NK-92 (cell line): ENCODE measurements around the gene RASSF5.

Source experiments
- DNase-seq: peaks from one replicate; lab custom pipeline; 2025; ENCODE audit not compliant: unreplicated experiment; lab: John Stamatoyannopoulos, UW

Gene RASSF5

DNA sequence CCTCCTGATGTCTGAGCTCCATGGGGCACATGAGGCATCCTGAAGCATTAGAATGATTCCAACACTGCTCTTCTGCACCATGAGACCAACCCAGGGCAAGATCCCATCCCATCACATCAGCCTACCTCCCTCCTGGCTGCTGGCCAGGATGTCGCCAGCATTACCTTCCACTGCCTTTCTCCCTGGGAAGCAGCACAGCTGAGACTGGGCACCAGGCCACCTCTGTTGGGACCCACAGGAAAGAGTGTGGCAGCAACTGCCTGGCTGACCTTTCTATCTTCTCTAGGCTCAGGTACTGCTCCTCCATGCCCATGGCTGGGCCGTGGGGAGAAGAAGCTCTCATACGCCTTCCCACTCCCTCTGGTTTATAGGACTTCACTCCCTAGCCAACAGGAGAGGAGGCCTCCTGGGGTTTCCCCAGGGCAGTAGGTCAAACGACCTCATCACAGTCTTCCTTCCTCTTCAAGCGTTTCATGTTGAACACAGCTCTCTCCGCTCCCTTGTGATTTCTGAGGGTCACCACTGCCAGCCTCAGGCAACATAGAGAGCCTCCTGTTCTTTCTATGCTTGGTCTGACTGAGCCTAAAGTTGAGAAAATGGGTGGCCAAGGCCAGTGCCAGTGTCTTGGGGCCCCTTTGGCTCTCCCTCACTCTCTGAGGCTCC lies 11.1 kb upstream of the RASSF5 start:
- DNase-seq: no peak

DNA sequence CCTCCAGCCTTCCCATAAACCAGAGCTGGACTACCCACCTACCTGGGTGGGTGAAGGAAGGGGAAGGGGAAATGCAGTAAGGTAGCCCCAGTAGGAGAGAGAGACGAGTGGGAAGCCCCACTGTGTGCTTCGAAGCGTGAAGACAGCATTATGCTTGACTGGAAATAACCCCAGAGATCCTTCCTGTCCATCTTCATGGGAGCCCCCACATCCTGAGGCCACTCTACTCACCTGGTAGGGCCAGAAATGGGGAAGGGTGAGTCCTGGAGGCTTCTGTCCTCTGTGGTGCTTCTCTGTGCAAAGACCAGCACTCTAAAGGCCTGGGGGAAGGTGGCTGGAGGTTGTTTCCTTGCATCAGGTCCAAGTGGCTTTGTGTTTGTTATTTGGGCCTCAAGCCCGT lies 10.0 kb upstream of the RASSF5 start:
- DNase-seq: no peak

DNA sequence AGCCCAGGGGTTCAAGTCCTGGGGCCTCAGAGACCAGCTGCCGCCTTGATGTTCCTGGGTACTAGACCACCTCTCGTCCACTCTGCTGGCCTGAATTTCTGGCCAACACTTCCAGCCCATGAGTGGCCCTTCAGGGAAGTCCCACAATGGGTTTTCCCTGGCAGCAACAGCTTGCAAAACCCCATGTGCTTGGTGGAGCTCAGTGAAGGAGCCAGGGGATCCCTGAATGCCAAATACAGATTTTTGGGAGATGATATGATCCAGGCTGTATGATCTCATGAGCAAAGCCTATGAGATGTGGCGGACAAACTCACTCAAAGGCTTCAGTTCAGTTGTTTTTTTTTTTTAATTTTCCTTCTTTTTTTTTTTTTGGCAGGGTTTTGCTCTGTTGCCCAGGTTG lies 9.6 kb upstream of the RASSF5 start:
- no peak for DNase-seq

DNA sequence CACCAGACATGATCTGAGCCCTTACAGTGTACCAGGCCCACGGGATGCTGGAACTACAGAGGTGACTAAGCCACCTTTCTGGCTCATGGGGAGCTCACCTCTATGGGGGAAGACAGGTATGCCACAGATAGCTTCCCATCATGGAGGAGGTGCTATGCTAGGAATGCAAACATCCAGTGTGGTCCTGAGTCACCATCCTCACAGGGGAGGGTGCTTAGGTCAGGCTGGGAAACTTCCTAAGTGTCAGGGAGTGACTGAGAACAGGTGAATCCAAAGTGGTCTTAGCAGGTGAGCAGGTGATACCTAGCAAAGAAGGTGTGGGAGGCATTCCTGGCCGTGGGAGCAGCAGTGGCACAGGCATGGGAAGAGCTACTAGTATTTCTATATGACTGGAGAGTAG lies 8.6 kb upstream of the RASSF5 start:
- DNase-seq: no peak

DNA sequence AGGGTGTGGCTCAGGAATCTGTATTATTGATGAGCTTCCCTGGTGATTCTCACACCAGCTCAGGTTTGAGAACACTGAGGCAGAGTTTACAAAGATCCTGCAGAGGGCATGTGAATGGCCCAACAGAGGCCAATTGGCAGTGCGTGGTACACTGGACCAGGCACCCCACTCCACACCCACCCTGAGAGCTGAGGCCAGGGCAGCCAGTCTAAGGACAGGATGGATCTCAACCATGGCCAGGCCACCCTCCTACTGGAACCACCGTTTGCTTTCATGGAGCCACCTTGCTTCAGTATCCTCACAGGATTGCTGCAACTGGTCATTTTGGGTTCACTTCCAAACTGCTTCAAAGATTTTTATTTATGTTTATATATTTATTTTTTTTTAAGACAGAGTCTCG lies 7.3 kb upstream of the RASSF5 start:
- no peak for DNase-seq

DNA sequence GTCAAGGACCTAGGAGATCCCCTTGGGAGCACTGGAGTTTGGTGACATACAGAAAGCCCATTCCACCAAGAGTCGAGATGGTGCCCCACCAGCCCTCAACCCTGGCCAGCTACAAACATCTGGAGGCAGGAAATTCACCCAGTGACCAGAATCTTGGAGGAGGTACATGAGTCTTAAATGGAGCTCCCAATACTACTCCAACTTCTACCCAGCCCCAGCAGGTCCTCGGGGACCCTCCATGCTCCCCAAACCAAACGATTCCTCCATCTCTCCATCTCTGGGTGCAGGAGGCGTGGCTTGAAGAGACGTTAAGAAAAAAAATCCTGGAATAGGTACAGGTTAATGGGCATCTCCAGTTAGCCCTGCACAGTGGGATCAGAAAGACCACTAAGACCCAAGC lies 5.5 kb upstream of the RASSF5 start:
- DNase-seq: no peak

DNA sequence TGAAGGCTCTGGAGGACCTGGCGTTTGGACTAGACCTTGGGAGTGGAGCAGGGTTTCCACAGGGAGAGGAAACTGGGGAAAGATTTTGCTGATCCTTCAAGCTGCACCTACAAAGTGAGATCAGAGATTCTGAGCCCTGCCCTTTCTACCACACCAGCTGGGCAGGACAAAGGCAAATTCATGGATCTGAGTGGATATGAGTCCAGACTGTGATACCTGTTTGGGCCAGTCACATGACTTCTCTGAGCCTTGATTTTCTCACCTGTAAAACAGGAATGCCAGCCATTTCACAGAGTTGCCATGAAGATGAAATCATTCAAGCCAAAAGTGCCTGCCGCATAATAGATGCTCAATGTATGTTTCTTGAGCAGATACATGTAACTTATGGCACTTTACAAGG lies 4.9 kb upstream of the RASSF5 start:
- DNase-seq: no peak

DNA sequence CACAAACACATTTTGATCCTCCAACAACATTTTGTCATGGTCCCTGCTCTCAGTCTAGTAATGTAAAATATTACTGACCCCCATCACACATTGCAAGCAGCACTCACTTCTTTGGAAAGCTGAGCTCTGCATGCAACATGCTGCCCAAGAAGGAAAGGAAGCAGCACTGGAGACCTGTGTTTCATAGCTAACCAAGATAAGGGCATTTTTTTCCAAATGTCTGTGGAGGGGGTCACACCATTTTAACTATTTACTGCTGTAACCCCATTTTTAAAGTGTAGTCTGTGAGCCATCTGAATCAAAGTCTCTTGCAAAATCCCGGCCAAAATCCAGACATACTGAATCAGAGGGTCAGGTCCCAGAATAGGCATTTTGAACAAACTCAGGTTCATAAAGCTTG lies 4.5 kb upstream of the RASSF5 start:
- DNase-seq: no peak

DNA sequence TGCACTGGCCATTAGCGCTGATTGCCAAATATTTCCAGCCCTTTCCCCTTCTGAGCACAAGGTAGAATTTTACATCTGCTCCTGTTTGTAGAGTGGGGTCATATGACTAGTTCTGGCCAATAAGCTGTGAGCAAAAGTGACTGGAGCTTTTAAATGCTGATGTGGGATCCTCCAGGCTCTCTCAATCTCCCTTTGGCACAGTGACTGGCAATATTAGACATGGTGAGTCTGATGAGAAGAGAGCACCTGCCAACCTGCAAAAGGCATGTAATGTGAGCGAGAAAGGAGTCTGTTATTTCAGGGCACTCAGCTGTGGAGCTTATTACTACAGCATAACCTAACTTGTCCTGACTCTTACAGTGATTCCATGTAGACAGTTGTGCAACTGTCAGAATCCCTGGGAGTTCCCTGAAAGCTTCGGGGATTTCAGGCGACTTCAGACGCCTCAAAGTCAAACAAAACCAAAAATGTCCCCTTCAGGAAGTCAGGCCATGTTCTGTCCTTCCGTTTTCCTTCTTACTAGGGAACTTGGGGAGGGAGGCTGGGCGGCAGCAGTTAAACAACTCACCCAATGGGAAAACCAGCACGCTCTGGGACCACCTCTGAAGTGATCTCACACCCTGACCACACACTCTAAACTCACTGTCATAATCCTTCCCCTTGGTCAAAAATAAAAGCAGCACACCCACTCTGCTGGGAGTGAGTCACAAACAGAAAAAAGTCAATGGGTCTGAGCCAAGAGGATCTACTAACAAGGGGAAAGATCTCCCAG lies 3.6 kb upstream of the RASSF5 start:
- DNase-seq: no peak

DNA sequence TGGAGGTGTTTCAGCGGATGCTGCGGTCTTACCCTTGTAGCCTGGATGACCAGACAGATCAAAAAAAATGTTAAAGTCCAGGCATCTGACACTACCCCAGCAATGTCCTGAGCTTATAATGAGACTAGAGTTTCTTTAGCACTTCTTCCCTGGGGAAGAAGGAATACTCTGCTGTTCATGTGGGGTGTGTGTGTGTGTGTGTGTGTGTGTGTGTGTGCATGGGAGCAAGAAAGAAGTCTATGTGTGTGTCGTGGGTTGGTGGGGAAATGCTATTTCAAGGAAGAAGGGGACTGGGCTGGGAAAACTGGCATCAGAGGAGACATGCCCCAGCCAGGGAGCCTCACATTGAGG lies 3.0 kb upstream of the RASSF5 start:
- no peak for DNase-seq

DNA sequence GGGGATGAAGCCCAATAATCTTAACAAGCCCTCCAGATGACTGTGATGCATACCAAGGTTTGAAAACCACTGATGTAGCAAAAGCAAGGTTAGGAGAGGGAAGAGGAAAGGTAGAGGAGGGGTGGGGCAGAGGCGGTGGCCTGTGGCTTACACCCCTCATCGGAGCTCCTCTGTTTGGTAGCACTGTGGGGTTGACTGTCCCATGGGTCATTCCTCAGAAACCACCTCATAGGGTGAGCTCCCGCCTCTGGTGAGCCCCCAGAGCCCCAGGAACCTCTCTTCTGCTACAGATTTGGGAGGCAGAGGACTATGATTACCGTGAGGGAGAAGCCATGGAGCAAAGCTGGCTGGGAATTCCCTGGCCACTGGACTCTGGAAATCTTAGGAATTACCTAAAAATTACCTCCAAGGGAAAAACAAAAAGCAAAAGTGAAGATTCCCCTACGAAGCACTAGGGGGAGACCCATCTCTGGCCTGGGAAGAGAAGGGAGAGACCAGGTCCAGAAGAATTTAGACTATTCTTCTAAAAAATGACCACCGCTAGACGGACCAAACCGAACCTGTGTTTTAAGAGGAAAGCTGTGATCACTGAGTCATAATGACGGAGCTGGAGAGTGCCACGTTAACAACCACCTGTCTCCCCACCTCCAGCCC lies 1.5 kb upstream of the RASSF5 start:
- DNase-seq: no peak

DNA sequence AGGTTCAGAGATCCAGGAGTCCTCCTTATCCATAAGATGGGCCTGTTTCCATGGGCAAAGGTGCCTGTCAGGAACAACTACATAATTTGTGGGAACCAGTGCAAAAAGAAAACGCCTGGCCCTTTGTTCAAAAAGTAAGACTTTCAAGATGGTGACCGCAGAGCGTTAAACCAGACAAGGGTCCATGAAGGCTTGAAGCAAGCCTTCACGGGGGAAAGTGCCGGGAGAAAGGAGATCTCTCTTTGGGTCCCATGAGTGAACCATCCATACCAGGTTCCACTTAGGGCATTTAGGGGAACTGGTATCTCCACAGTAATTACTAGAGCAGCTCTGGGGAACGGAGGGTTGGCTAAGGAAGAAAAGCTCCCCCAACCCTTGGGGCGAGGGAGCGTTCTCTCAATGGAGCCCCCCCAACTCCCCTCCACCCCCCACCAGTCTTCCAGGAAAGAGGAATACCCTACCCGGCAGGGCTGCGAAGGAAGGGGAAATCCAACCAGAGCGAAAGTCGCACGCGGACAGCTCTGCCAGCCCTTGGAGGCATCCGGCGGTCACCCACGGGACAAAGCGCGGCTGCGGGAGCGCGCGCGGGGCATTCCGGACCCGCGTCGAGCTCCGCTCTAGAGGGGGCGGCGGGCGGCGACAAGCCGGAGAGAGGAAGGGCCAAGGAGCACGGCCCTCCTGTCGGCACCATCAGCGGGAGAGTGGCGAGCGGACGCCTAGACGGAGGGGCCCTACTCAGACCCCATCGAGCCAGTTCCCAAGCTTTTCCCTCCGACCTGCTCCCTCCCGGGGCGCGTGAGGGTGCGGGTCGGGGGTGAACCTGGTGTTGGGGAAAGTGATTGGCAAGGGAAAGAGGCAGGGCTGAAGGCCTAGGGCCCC lies 687 bp upstream of the RASSF5 start:
- no peak for DNase-seq

DNA sequence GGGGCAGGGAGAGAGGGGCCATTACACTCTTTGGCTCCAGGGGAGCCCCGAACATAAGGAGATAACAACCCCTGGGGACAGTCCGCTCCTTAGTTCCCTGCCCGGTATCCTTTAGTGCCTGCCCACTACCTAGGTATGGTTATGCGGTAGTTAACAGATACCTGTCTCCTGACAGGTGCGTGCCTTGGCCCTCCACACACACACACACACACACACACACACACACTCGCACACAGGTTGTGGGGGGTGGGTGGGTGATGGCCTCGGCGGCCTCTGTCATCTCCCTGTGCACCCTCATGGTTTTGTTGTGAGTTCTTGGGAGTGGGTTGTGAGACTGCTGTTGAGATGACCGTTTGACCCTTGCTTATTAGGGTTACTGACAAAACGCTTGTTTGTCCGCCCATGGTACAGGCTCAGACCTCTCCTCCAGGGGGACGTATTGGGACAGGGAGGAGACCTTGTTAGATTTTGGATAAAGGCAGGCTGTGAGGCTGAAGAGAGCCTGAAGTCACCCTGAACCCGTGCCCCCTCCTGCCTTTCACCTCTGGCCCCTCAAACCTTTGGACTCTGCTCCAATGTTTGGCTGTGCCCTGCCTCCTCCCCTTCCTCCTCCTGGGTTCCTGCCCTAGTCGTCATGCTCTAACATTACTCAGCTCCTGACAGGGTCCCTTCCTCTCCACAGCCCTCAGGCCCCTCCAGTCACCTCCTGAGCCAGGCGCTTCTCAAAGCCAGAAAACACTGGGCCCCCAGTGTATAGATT lies 979 bp downstream of the RASSF5 start:
- no peak for DNase-seq

DNA sequence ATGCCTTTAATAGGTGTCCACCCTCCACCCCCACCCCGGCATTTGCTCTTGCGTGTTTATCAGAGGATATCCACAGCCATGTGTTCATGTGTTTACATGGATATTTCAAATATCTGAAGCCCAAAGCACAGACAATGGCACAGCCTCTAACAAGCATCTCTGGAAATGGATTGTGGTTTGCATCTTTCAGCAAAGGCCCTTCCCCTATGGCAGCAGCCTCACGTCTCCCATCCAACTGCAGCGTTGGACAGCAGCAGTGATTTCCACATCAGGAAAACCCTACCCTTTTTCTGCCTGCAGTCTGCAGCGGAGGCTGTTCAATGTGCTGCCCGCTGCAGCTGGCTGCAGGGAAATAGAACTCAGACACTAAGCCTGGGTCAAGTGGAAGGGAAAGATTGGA lies 1.6 kb downstream of the RASSF5 start:
- DNase-seq: no peak

DNA sequence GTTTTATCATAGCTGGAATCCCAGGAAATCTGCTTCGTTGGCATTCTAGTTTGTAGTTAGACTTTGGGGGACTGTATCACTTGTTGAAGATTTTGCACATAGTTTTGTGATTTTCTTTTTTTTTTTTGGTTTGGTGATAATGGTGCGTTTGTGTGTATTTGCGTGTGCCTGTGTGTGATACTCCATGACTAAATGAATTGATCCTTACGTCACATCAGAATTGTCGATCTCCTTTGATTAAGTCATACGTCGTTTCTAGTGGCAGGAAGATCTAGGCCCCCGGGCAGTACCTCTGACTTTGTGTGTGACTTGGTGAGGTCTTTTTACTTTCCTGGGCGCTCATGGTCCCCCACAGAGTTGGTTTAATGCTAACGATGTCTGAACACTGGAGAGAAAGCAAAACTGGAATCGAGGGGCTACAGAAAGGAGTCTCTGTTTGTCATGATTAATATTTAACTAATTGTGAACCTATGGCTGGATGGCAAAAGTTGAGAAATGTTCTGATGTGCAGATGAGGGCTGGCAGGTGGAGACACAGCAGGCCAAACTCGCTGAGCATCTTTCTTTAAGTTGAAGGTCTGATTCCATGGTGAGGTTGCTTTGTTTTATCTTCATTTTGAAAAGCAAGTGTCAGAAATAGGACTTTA lies 2.4 kb downstream of the RASSF5 start:
- DNase-seq: no peak

DNA sequence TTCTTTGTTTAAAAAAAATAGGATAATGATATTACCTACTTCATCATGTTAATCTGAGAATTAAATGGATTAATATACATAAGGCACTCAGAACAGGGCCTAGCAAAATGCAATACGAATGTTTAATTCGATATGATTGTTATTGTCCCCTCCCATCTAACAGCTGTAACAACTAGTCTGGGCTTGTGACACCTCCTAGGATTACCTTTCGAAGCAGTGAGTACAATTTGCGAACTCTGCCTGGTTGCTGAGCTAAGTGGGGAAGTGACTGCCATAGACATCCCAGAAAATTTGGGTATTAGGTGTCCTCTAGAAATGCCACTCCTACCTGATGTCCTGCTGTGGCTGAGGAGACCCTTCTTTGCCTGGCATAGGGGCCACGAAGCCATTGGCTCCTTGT lies 3.0 kb downstream of the RASSF5 start:
- DNase-seq: no peak

DNA sequence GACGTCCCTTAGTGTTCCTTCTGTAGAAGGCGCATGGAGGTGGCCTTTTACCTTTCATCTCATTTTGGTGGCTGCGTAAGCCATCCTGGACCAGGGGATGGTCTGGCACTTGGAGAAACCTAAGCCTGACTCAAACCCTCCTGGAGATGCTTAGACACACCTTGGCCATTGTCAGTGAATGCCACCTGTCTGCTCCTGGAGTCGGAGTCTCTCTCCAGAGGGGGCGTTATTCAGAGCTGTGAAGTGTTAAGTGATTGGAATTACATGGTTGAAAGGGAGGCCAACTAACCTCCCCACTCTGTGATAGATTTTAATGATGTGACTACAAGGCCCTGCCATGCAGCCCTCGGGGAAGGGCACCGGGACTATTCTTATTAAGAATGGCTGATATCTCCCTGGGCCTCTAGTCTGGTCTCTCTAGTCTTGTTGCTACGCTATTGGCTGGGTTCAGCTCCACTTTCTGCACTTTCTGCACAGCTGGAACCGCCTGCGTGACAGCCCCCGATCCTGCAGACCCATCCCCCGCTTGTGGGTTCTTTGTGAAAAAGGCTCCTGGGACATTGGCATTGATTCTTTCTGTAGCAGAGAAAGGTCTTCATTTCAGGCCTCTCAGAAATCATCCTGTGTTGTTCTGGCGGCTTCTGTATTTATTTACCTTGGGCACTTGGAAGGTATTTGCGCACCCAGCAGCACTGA lies 4.2 kb downstream of the RASSF5 start:
- DNase-seq: no peak

DNA sequence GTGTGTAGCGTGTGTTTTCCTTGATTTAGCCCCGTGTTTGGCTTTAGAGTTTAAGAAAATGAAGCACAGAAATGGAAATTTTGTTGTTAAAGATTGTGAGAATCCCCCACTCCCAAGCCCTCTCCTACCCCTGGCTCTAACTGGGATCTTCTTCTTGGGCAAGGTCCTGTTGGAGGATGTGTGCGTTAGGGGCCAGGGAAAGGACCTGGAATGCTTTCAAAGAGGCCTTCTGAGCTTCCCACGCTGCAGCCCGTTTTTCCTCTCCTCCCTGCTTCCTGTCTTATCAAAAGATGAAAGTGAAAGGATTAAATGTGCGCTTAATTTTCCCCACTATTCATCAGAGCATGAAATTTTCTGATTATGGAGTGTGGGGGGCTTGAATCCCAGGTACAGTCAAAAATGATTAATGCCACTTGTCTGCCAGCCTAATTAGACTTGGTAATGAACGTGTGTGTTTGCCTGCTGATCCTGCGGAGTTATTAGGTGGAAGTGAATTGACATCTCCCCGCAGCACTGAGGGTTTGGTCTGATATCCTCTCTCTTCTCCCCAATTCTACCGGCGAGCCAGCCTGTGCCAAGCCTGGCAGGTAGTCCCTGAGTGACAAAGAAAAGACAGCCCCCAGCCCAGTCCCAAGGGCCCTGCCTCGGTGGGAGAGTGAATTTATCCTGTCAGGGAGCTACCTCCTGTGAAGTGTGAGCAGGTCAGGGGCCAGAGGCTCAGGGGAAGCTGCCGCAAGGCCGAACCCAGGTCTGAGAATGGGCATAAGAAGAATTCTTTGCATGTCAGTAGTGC lies 4.9 kb downstream of the RASSF5 start:
- DNase-seq: no peak

DNA sequence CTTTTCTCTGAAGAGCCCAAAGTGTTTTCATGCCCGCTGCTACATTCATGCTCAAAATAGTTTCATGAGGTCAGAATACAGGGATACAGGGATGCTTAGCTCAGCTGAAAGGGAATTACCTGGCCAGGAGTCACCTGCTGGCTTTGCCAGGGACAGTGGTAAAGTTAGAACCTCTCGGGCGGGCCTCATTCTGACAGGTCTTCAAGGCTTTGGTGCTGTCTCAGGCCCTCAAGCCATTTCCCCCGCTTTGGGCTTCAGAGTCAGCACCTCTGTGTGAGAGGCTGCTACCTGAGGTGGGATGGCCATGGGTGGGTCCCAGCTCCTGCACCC lies 5.5 kb downstream of the RASSF5 start:
- no peak for DNase-seq
